HEK293T (cell line): ENCODE results near the gene NPIPA8.
"Not testable (repeated sequence)": the region's sequence is repeated elsewhere in the genome, so short reads cannot be mapped to it uniquely, and the experiment has no call there.

Experiments used
- CTCF ChIA-PET: fragments of 350-600 bp; formaldehyde crosslinking; extraction: SDS; loops from one replicate; lab custom pipeline; 2021; ENCODE audit warnings: antibody characterized with exemption, inconsistent platforms; lab: Yijun Ruan, JAX
- POLR2A ChIA-PET: fragments of 350-600 bp; formaldehyde crosslinking; extraction: SDS; loops from one replicate; lab custom pipeline; 2020; ENCODE audit warnings: antibody characterized with exemption, inconsistent platforms; lab: Yijun Ruan, JAX
- DNase-seq: peaks from one replicate; pipeline ENCODE4 v3.0.0; 2012; ENCODE audit warnings: mixed read lengths; ENCODE audit errors: extremely low spot score

NPIPA8 gene

DNA sequence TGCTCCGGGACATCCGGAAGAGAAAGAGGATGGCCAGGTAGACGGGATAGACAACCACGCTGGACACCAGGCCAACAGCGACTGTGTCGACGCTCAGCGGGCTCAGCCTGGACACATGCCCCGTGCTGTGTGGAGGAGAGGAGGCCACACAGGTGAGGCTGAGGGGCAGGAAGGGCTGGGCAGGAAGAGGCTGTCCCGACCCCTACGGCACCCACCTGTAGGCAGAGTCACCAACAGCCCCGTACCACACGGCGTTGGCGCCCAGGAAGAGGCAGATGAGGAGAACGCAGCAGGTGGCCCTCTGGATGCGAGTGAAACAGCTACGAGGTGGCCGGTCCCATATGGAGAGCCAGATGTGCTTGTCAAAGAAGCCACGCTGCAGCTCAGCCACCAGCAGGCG is at the start of gene NPIPA8:
NPIPA8 (minus strand) TSS at position 101 of the 400 bp plus-strand sequence. CDS start 4,074 bp downstream, outside the sequence.
- CTCF ChIA-PET, DNase-seq, POLR2A ChIA-PET: not testable (repeated sequence)

DNA sequence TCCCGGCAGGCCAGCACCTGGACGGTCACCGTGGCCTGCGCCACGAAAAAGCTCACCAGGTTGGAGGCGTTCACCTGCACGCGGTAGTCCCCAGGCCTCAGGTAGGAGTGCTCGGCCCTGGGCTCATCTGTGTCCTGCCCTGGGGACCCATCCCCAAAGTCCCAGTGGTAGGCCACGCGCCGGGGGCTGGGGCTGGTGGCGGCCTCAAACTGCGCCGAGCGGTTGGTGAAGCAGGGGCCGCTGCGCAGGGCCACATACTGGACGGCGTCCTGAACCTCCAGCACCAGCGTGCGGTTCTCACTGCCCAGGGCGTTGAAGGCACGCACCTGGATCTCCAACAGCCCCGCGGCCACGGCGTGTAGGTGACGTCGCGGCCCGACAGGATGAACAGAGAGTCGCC is 48.7 kb upstream of the NPIPA8 start:
- CTCF ChIA-PET, POLR2A ChIA-PET, DNase-seq: not testable (repeated sequence)

DNA sequence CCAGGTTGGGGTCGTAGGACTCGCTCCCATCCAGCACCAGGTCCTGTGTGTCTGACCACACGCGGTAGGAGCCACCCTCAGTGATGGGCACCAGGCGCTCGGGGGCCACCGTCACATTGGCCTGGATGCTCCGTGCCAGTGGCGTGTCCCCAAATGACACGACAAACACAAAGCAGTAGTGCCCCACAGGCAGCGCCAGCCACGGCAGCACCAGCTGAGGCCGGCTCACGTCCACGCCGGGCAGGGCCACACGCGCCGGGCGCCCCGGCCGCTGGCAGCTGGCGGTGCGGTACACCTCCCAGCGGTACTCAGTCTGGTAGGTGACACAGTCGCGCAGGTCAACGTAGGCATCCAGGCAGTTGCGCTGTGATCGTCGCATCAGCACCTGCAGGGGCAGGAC is 48.3 kb upstream of the NPIPA8 start:
- CTCF ChIA-PET, DNase-seq, POLR2A ChIA-PET: not testable (repeated sequence)

DNA sequence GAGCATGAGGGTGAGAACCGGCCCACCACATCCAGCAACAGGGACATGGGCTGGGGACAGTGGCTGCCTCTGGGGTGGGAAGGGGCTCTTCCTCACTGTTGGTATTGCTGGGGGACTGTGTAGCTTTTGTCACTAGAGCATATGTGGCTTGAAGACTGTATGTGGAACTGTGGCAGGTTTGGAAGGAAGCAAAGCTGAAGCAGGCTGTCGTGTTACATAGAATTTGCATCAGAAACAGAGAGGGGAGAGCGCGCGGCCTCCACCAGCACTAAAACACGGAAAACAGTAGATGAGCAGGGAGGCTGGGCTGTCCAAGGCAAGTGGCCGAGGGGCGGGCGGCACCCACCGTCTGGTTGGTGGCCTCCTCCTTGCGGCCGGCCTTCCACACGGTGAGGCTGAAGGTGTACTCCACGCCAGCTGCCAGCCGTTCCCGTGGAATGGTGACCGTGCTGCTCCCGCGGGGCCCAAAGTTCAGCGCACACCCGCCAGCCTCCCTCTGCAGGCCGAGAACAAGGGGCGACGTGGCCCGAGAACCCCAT is 47.6 kb upstream of the NPIPA8 start:
- CTCF ChIA-PET, DNase-seq, POLR2A ChIA-PET: not testable (repeated sequence)

DNA sequence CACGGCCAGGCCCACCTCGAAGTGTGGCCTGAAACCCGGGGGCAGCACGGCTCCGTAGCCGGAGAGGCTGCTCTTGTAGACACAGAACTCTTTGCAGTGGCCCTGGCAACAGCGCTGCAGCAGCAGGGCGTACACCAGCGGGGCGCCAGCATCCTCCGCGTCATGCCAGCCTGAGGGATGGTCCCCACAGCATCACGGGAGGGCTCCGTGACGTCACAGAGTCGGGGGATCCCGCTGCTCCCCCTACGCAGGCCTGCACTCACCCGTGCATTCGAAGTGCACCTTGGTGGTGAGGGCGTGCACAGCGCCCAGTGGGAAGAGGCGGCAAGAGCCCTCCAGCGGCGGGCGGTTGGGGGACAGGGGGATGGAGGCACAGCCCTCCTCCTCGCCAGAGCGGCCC is 46.2 kb upstream of the NPIPA8 start:
- CTCF ChIA-PET, POLR2A ChIA-PET, DNase-seq: not testable (repeated sequence)

DNA sequence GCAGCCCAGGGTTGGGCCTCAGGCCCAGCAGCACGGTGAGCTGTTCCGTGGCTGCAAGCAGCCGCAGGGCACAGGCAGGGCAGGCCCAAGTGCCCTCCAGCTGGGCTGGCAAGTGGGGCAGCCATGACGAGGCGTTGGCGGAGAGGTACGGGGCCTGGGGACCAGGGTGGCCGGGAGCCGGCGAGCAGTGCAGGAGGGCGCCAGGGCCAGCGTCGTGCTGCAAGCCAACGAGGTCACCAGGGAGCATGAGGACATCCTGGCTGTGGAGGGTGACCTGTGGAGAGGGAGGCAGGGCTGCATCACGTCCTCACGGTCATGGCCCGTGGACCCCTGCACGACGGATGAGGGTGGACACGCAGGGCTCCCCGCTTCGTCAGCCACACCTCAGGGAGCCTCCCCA is 11.2 kb upstream of the NPIPA8 start:
- POLR2A ChIA-PET, CTCF ChIA-PET, DNase-seq: not testable (repeated sequence)

DNA sequence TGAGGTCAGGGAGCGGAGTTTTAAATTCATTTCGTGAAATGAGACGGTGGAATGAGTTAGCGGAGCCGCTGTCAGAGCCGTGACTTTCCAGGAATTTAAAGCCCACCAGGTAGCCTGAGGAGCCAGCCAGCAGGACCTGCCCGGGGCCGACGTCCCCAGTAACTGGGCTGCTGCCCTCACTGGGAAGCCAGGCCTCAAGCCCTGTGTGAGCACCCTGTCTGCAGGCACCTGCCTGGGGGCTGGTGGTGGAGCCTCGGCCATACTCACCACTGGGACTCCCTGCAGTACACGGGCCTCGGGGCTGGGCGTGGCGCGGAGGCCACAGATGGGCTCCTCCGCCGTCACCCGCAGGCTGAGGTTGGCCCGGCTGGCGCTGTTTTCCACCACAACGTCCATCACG is 10.5 kb upstream of the NPIPA8 start:
- DNase-seq, POLR2A ChIA-PET, CTCF ChIA-PET: not testable (repeated sequence)

DNA sequence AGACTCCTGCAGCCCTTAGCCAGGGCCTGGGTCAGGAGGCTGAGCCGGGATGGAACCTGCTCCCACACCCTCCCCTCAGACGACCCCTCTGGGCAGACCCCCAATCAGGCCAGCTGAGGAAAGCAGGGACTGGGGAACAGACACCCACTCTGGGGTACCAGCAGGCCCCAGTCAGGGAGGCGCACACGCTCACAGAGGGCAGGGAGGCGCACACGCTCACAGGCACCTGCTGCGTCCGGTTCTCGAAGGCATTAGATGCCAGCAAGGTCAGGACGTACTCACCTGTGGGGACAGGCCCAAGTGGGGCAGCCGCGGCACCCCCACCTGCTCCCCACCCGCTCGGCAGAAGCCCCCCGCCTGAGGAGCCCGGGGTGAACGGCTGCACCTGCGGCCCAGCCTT is 8.1 kb upstream of the NPIPA8 start:
- CTCF ChIA-PET, POLR2A ChIA-PET, DNase-seq: not testable (repeated sequence)

DNA sequence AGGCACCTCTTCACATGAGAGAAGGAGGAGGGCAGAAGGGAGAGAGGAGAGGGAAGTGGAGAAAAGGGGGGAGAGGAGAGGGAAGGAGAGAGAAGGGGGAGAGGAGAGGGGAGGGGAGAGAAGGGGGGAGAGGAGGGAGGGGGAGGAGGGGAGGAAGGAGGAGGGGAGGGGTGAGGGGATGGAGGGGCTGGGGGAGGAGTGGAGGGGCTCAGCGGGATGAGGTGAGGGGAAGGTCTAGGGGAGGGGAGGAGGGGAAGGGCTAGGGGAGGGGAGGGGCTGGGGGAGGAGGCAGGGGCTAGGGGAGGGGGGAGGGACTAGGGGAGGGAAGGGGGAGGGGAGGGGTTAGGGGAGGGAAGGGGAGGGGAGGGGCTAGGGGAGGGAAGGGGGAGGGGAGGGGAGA is 5.5 kb upstream of the NPIPA8 start:
- CTCF ChIA-PET = not testable (repeated sequence)

DNA sequence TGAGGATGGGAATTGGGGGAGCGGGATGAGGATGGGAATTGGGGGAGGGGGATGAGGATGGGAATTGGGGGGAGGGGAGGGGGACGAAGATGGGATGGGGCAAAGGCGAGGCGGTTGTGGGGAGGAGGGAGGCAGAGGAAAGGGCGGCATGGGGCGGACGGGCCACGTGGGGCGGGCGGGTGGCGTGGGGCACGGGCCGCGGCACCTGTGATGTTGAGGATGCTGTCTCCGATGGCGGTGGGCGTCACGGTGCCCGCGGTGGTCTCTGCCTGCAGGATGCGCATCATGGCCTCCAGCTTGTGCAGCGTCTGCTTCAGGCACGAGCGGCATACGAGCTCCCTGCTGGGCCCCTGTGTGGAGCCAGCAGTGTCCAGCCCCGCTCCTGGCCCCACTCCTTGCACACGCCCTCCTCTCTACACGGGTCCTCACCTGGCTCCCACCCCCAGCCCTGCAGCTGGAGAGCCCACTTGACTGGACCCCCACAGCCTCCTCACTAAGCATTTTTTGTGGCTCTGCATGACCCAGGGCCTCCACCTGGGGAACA is 5.0 kb upstream of the NPIPA8 start:
- CTCF ChIA-PET, DNase-seq, POLR2A ChIA-PET: not testable (repeated sequence)

More for the DNA sequence above, 5.5 kb upstream of the NPIPA8 start:
- POLR2A ChIA-PET, DNase-seq: not testable (repeated sequence)

DNA sequence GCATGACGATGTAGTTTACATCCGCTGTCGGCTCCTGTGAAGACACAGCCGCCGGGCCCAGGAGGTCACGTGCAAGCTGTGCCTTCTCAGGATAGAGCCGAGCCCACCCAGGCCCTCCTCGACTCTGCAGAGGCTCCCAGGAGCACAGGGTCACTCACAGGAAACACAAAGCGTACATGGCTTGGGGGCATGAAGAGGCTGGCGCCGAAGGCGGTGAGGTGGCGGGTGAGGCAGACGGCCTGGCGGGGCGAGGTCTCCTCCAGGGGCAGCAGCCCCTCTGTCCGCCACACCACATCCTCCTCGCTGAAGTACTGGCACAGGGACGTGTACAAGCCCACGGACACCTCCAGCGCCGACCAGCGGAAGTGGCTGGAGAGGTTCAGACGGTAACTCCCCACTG is 2.7 kb upstream of the NPIPA8 start:
- POLR2A ChIA-PET, DNase-seq, CTCF ChIA-PET: not testable (repeated sequence)

DNA sequence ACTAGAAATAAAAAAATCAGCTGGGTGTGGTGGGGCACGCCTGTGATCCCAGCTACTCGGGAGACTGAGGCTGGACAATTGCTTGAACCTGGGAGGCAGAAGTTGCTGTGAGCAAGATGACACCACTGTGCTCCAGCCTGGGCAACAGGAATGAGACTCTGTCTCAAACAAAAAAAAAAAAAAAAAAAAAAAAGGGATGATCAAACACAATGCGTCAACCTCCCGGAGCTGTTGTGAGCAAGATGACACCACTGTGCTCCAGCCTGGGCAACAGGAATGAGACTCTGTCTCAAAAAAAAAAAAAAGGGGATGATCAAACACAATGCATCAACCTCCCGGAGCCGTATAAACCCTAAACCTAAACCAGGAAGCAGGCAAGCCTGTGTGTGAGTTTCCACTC is 24.7 kb downstream of the NPIPA8 start:
- POLR2A ChIA-PET, DNase-seq, CTCF ChIA-PET: not testable (repeated sequence)

DNA sequence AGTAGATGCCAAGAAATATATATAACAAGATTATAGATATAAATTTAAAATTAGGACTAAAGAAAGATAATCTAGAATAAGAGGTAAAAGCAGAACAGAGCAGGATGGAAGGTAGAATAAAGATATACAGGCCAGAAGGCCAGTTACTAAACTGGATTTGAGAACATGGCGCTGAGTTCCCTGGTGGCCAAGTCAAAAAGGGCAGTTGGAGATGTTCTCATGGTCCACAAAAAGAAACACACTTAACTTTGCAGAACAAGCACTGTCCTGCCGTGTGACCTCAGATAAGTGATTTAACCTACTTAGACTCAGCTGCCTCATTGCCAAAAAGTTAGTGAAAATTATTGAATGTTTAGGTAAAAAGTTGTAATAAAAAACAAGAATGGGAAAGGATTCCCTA is 27.4 kb downstream of the NPIPA8 start:
- POLR2A ChIA-PET, CTCF ChIA-PET, DNase-seq: not testable (repeated sequence)

DNA sequence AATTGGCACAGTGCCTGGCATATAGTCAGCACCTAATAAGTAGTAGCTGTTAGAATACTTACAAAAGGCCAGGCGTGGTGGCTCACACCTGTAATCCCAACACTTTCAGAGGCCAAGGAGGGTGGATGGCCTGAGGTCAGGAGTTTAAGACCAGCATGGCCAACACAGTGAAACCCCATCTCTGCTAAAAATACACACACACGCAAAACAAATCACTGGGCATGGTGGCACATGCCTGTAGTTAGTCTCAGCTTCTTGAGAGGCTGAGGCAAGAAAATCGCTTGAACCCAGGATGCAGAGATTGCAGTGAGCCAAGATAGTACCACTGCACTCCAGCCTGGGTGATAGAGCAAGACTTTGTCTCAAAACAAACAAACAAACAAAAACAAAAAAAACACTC is 29.3 kb downstream of the NPIPA8 start:
- DNase-seq, CTCF ChIA-PET, POLR2A ChIA-PET: not testable (repeated sequence)

DNA sequence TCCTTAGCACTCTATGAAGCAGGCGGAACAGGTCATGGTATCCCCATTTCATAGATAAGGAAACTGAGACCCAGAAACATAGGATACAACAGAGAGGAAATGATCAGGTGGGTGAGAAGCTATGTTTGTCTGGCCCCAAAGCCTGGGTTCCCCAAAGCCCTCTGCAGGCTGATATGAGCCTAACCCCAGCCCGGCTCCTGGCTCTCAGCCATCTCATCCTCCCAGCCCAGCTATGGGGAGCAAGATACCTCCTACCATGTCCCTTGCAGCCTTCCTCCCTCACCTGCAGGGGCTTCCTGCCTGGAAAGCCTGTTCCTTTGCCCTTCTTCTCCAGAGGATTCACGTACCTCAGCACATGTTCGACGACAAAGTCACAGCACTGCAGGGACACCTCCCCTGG is 30.5 kb downstream of the NPIPA8 start:
- POLR2A ChIA-PET, DNase-seq, CTCF ChIA-PET: not testable (repeated sequence)

DNA sequence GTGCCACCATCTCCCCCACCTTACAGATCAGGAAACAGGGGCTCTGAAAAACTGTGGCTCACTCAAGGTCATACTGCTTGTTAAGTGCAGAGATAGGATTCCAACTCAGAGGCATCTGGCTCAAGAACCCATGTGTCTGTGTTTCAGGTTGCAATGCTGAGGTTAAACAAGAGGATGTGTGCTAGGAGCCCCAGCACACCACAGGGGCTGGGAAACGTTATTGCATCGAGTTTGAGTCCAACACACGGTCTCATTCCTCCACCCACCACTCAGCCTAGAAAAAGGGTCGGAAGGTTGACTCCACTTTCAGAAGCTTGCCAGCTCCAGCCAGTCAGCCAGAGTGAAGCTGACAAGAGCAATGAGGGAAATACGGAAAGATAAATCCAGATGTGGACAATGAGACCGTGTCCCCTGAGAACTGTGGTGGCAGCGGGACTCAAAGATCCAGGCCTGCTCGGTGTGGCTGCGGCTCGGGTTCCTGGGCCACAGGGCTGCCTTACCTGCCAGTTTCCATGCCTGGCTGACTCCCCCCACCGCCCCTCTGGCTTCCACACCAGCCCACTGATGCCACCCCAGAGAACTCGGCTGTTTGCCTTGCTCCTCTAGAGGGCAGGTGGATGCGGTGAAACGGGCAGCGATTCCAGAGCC is 33.4 kb downstream of the NPIPA8 start:
- DNase-seq, CTCF ChIA-PET, POLR2A ChIA-PET: not testable (repeated sequence)

DNA sequence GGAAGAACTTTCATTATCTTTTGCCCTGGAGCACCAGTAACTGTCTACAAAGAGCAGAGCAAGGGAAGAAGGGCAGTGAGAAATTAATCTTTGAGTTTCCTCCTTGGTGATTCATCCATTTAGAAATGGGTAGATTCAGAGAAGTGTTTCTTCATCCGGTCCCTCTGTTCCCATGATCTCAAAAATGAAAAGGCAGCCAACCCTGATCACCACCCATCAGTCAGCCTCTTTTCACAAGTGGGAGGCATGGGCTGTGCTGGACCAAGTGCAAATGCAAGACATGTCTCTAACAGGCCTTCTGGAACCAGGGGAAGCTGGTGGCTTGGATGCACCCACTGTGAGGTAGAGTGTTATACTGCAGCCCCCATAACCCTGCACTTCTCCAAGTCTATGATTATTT is 38.8 kb downstream of the NPIPA8 start:
- DNase-seq, CTCF ChIA-PET, POLR2A ChIA-PET: not testable (repeated sequence)

DNA sequence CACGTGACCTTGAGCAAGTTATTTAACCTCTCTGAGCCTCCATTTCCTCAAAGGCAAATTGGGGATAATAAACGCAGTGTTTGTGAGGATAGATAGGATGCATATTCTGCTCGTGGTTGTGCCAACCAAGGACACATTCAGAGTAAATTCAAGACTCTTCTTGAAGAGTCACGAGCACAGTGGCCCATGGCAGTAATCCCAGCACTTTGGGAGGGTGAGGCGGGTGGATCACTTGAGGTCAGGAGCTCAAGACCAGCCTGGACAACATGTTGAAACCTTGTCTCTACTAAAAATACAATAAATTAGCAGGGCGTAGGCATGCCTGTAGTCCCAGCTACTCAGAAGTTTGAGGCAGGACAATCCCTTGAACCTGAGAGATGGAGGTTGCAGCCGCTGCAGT is 39.6 kb downstream of the NPIPA8 start:
- DNase-seq, POLR2A ChIA-PET, CTCF ChIA-PET: not testable (repeated sequence)

DNA sequence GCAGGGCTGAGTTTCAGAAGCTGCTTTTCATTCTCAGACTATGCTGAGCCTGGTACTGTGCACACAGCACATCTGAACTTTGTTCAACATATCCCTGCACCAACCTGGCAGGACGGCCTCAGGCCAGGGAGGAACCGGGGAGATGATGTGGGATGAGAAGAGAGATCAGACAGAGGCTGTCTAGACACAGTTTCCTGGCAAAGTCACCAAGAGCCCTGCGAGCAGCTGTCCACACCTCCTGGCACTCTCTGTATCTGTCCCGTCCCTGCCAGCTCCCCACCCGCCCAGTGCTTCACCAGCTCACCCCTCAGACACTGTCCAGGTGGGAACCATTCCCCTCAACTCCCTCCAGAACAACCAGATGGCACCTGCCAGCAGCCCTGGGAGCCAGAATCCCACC is 42.2 kb downstream of the NPIPA8 start:
- CTCF ChIA-PET, POLR2A ChIA-PET, DNase-seq: not testable (repeated sequence)
